ENCODE data around the gene JAK2.

DNA sequence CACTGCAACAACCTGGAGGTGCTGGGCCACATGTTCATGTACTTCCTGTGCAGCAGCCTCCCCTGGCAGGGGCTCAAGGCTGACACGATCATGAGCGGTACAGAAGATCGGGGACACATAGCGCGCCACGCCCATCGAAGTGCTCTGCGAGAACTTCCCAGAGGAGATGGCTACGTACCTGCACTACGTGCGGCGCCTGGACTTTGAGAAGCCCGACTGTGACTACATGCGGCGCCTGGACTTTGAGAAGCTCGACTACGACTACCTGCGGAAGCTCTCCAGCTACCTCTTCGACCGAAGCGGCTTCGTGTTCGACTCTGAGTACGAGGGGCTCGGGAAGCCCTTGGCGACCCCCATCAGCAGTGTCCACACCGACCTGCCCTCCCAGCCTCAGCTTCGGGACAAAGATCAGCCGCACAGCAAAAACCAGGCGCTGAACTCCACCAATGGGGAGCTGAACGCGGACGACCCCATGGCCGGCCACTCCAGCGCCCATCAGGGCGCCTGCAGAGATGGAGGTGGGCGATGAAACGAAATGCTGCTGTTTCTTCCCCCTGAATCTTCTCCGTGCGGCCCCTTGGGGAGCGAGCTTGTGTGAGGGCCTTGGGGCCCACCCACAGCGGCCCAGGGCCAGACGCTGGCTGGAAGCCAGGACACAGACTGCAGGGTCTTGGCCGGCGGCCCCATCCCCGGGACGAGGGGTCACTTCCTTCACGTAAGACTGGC lies 56.5 kb downstream of the JAK2 start:
- TF ChIP-seq, protein P1, sequence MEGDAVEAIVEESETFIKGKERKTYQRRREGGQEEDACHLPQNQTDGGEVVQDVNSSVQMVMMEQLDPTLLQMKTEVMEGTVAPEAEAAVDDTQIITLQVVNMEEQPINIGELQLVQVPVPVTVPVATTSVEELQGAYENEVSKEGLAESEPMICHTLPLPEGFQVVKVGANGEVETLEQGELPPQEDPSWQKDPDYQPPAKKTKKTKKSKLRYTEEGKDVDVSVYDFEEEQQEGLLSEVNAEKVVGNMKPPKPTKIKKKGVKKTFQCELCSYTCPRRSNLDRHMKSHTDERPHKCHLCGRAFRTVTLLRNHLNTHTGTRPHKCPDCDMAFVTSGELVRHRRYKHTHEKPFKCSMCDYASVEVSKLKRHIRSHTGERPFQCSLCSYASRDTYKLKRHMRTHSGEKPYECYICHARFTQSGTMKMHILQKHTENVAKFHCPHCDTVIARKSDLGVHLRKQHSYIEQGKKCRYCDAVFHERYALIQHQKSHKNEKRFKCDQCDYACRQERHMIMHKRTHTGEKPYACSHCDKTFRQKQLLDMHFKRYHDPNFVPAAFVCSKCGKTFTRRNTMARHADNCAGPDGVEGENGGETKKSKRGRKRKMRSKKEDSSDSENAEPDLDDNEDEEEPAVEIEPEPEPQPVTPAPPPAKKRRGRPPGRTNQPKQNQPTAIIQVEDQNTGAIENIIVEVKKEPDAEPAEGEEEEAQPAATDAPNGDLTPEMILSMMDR (IDR thresholded peaks at IDR 0.05) = no peak
- TF ChIP-seq POLR2A (IDR thresholded peaks at IDR 0.05) = no peak

All from body of pancreas (tissue), 4 donors.